H9 (cell line): ENCODE data around the gene CMTM4. TPM values are rescaled to one million over a fixed set of nuclear protein-coding genes. Genes with fewer than 3 reads are reported as not detected.

ENCODE experiments used
- DNase-seq: peaks from one replicate; pipeline ENCODE4 v3.0.0-alpha.2; 2017
- H2AFZ ChIP-seq: one replicate; pipeline ENCODE4 v1.6.1; 2013; ENCODE audit warnings: mild to moderate bottlenecking, low read length, control low read depth, moderate library complexity
- H2AK5ac ChIP-seq: 2 replicates; pipeline ENCODE4 v1.6.1; 2013; ENCODE audit warnings: low read length, control low read depth, mixed read lengths; ENCODE audit not compliant: insufficient read length
- H2BK120ac ChIP-seq: one replicate; pipeline ENCODE4 v1.6.1; 2013; ENCODE audit warnings: low read depth, mild to moderate bottlenecking, low read length, control low read depth, inconsistent platforms; ENCODE audit not compliant: poor library complexity, severe bottlenecking
- H2BK12ac ChIP-seq: 2 replicates; pipeline ENCODE4 v1.6.1; 2013; ENCODE audit warnings: low read length, control low read depth, mixed read lengths, low read depth; ENCODE audit not compliant: insufficient read length
- H2BK15ac ChIP-seq: 2 replicates; pipeline ENCODE4 v1.6.1; 2013; ENCODE audit warnings: low read depth, low read length, control low read depth
- H2BK20ac ChIP-seq: one replicate; pipeline ENCODE4 v1.6.1; 2013; ENCODE audit warnings: low read depth, mild to moderate bottlenecking, low read length, control low read depth, inconsistent platforms; ENCODE audit not compliant: poor library complexity, severe bottlenecking
- H2BK5ac ChIP-seq: 2 replicates; pipeline ENCODE4 v1.6.1; 2013; ENCODE audit warnings: low read length, control low read depth, mixed read lengths; ENCODE audit not compliant: insufficient read length
- H3K14ac ChIP-seq: 2 replicates; pipeline ENCODE4 v1.6.1; 2013; ENCODE audit warnings: low read length, control low read depth; ENCODE audit not compliant: insufficient read depth
- H3K18ac ChIP-seq: 2 replicates; pipeline ENCODE4 v1.6.1; 2013; ENCODE audit warnings: low read depth, mild to moderate bottlenecking, mixed read lengths, low read length, control low read depth; ENCODE audit not compliant: insufficient read length
- H3K23ac ChIP-seq: 2 replicates; pipeline ENCODE4 v1.6.1; 2013; ENCODE audit warnings: low read length, control low read depth, mixed read lengths, low read depth; ENCODE audit not compliant: insufficient read length
- H3K23me2 ChIP-seq: 2 replicates; pipeline ENCODE4 v1.6.1; 2013; ENCODE audit warnings: low read depth, mild to moderate bottlenecking, mixed read lengths, low read length, control low read depth; ENCODE audit not compliant: insufficient read length, poor library complexity, severe bottlenecking
- H3K27ac ChIP-seq: 2 replicates; pipeline ENCODE4 v1.5.1; 2013; ENCODE audit warnings: low read length, control low read depth, mixed read lengths, low read depth; ENCODE audit not compliant: insufficient read length
- H3K27me3 ChIP-seq: 2 replicates; pipeline ENCODE4 v1.6.1; 2013; ENCODE audit warnings: low read length, control low read depth, inconsistent platforms; ENCODE audit not compliant: insufficient read depth
- H3K4ac ChIP-seq: 2 replicates; pipeline ENCODE4 v1.6.1; 2013; ENCODE audit warnings: low read depth, mild to moderate bottlenecking, control low read depth, inconsistent platforms, low read length, moderate library complexity
- H3K4me1 ChIP-seq: 2 replicates; pipeline ENCODE4 v1.6.1; 2013; ENCODE audit warnings: low read length, control low read depth, inconsistent platforms; ENCODE audit not compliant: insufficient read depth
- H3K4me2 ChIP-seq: 2 replicates; pipeline ENCODE4 v1.6.1; 2013; ENCODE audit warnings: low read length, control low read depth, mixed read lengths; ENCODE audit not compliant: insufficient read length, insufficient read depth
- H3K56ac ChIP-seq: 2 replicates; pipeline ENCODE4 v1.6.1; 2013; ENCODE audit warnings: low read depth, mild to moderate bottlenecking, mixed read lengths, low read length, control low read depth; ENCODE audit not compliant: insufficient read length
- H3K79me1 ChIP-seq: 2 replicates; pipeline ENCODE4 v1.6.1; 2013; ENCODE audit warnings: low read depth, mild to moderate bottlenecking, moderate library complexity, low read length, control low read depth, inconsistent platforms; ENCODE audit not compliant: insufficient read depth, poor library complexity, severe bottlenecking
- H3K79me2 ChIP-seq: 2 replicates; pipeline ENCODE4 v1.6.1; 2013; ENCODE audit warnings: low read length, control low read depth, inconsistent platforms; ENCODE audit not compliant: insufficient read depth
- H3K9ac ChIP-seq: 2 replicates; pipeline ENCODE4 v1.6.1; 2013; ENCODE audit warnings: low read length, control low read depth, mixed read lengths; ENCODE audit not compliant: insufficient read length; ENCODE audit errors: extremely low read depth
- H3K9me3 ChIP-seq: one replicate; pipeline ENCODE4 v1.6.1; 2013; ENCODE audit warnings: low read depth, low read length, inconsistent platforms; ENCODE audit not compliant: control insufficient read depth
- H3T11ph ChIP-seq: one replicate; pipeline ENCODE4 v1.6.1; 2013; ENCODE audit warnings: mild to moderate bottlenecking, low read length, control low read depth, inconsistent platforms
- H4K20me1 ChIP-seq: one replicate; pipeline ENCODE4 v1.6.1; 2013; ENCODE audit not compliant: control insufficient read depth, insufficient read length, insufficient read depth
- H4K5ac ChIP-seq: 2 replicates; pipeline ENCODE4 v1.6.1; 2013; ENCODE audit warnings: low read depth, mild to moderate bottlenecking, mixed read lengths, low read length, control low read depth; ENCODE audit not compliant: insufficient read length
- H4K8ac ChIP-seq: replicated peaks from 2 replicates; pipeline ENCODE4 v1.6.1; 2013; ENCODE audit warnings: low read length, control low read depth, mixed read lengths, low read depth; ENCODE audit not compliant: insufficient read length
- H4K91ac ChIP-seq: 2 replicates; pipeline ENCODE4 v1.6.1; 2013; ENCODE audit warnings: low read depth, mild to moderate bottlenecking, moderate library complexity, mixed read lengths, low read length, control low read depth; ENCODE audit not compliant: insufficient read length
- H3K27ac Mint-ChIP-seq, 3 experiments: 2 replicates in 2 of 3; 3 replicates in 1 of 3; pipeline ENCODE4 v1.8.0; 2020 to 2021; ENCODE audit warnings: mixed read lengths in 3 of 3, mild to moderate bottlenecking in 1 of 3, moderate library complexity in 1 of 3
- H3K27me3 Mint-ChIP-seq: 2 replicates; pipeline ENCODE4 v1.8.0; 2021; ENCODE audit warnings: low read depth, mild to moderate bottlenecking, moderate library complexity, mixed read lengths
- H3K36me3 Mint-ChIP-seq, 3 experiments: 2 replicates in 2 of 3; 3 replicates in 1 of 3; pipeline ENCODE4 v1.8.0; 2020 to 2021; ENCODE audit warnings: low read depth in 3 of 3, mixed read lengths in 3 of 3; ENCODE audit not compliant: insufficient read depth in 1 of 3
- H3K4me1 Mint-ChIP-seq, 2 experiments: 2 replicates each; pipeline ENCODE4 v1.8.0; 2020; ENCODE audit warnings: mixed read lengths in 2 of 2
- H3K4me3 Mint-ChIP-seq, 2 experiments: 2 replicates in 1 of 2; 3 replicates in 1 of 2; pipeline ENCODE4 v1.8.0; 2020 to 2021; ENCODE audit warnings: mild to moderate bottlenecking in 2 of 2, mixed read lengths in 2 of 2, moderate library complexity in 1 of 2
- H3K9me3 Mint-ChIP-seq, 2 experiments: 2 replicates in 1 of 2; 3 replicates in 1 of 2; pipeline ENCODE4 v1.8.0; 2020; ENCODE audit warnings: mild to moderate bottlenecking in 2 of 2, mixed read lengths in 2 of 2, moderate library complexity in 1 of 2
- CTCF ChIP-seq: fragments of 200-600 bp; sonication (generic); conservative IDR thresholded peaks from 3 replicates; pipeline ENCODE4 v1.8.0; 2021; ENCODE audit warnings: antibody characterized with exemption, mild to moderate bottlenecking
- WGBS: extraction: QIAGEN DNeasy Blood & Tissue Kit; methylation state at CpG from one replicate; pipeline ENCODE4 v1.1.7; 2013; ENCODE audit warnings: missing lambda C conversion rate, low lambda C conversion rate, mixed read lengths; ENCODE audit not compliant: insufficient read length; ENCODE audit errors: extremely low coverage; 5-methylcytosine and 5-hydroxymethylcytosine counted together
- total RNA-seq: library from RNA; stranded (reverse); gene quantifications from 2 replicates; pipeline ENCODE4 v1.2.1, GENCODE V29; 2021

Gene CMTM4
- total RNA-seq, 1 experiment from 2014 or later = 40.5 TPM

DNA sequence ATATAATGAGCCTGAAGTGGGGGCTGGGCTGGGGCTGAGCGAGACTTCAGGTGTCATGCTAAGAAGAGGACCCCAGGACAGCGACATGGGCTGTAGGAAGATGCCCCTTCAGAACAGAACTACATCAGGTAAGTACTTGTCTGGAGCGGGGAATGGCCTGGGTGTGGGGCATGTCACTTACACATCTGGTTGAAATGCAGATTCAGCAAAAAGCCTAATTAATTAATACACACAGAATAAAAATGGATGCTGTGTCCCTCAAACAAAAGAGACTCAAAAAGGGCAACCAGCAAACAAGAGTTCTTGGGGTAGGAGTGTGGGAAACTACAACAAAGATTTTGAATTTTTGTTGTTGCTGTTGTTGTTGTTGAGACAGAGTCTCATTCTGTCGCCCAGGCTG, 105.5 kb downstream of the CMTM4 start:
- TF ChIP-seq CTCF = no peak
- Histone ChIP-seq H4K20me1 (no peaks in the 10 kb centered on the region), H3K14ac (no peak overlapping the region), H3K4me2 (no peak overlapping the region), H3K79me1 (no peaks in the 10 kb centered on the region), H3T11ph (no peak overlapping the region), H2BK20ac (no peak overlapping the region), H2BK5ac (no peak overlapping the region), H4K91ac (no peak overlapping the region), H2BK120ac (no peak overlapping the region), H3K4me1 (no peaks in the 10 kb centered on the region), H2AFZ (no peak overlapping the region), H3K23me2 (no peaks in the 10 kb centered on the region), H3K79me2 (no peaks in the 10 kb centered on the region), H4K8ac (no peak overlapping the region), H3K56ac (no peak overlapping the region), H2BK15ac (no peak overlapping the region), H3K18ac (no peak overlapping the region), H3K27me3 (no peaks in the 10 kb centered on the region), H3K27ac (no peak overlapping the region), H3K23ac (no peak overlapping the region), H4K5ac (no peak overlapping the region), H3K9ac (no peak overlapping the region), H2AK5ac (no peak overlapping the region), H2BK12ac (no peak overlapping the region), H3K9me3 (no peaks in the 10 kb centered on the region), H3K4ac (no peak overlapping the region)
- Mint-ChIP-seq H3K27ac (no peak overlapping the region), H3K27me3 (no peaks in the 10 kb centered on the region; the same call in 1 of the 2 replicates), H3K4me3 (no peak overlapping the region), H3K9me3 (no peaks in the 10 kb centered on the region), H3K36me3 (no peaks in the 10 kb centered on the region), H3K4me1 (peaks cover 9 to 16% of the 10 kb centered on the region in 2 experiments)
- DNase-seq = no peak
- no CpG with 5 or more reads among the region's 4 CpGs for WGBS
